GM21825 (cell line): ENCODE measurements around the gene USE1.

Experiments
- ATAC-seq: cut with Tn5 transposase; IDR thresholded peaks from one replicate; pipeline ENCODE4 v1.9.1; 2021; ENCODE audit warnings: mild to moderate bottlenecking, moderate library complexity; ENCODE audit not compliant: unreplicated experiment

USE1 gene

DNA sequence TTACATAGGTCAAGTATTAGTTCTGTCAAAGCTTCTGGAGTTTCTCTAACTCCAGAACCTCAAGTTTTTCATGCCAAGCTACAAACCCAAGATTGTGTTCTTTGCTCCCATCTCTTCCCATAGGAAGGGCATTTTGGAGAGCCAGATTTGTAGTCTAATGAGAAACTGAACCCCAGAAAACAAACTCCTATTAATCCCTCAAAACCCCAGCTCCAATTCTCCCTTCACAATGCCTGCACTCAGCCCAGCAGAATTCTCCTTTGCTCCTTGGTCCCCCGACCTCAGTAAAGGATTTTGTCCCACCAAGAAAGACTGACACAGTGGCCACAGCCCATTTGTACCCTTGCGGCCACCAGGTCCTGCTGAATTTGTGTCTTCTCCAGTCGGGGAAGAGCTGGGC is 41.0 kb downstream of the USE1 start:
- ATAC-seq = no peak

DNA sequence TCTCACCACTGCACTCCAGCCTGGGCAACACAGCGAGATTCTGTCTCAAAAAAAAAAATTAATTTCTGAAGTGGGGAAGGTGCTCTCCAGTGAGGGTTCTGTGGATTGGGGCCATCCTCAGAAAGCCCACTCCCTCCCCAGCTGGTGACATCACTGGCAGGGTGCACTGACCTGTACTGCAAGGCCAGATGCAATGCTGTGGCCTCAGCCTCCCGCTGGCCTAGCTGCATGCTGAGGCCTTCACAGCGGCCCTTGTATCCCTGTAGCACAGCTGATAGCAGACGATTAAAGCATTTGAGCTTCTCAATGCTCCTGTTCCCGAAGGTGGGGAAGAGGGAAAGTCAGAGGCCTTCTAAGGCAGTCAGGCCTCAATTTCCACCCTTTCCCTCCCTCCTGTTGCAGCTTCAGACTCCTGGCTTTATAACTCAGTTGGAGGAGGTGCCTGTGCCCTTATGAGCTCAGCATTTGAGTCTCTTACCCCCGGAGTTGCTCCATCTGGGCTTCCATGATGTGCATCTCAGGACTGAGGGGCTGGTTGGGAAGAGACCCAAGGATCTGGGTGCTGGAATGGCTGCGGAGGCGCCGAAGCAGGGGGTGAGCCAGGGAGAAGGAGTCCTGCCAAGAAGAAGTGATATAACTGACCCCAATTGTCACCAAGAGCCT is 44.1 kb downstream of the USE1 start:
- ATAC-seq = no peak

DNA sequence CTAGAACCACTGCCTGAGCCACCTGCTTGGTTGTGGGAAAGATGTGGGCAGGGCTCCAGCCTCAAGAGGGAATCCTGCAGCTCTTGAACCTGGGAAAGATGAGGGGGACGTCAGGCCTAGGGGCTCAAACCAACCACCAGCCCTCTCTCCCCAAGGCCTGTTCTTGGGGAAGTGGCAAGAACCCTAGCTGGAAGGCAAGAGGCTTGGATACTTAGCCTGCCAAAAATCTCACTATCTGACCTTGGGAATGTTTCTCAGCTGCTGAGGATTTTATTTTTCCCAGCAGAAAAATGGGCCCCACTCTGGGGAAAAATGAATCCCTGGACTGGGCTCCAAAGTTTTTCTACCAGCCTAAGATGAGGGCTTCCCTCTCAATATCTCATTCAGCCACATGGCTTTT is 44.8 kb downstream of the USE1 start:
- no peak for ATAC-seq

DNA sequence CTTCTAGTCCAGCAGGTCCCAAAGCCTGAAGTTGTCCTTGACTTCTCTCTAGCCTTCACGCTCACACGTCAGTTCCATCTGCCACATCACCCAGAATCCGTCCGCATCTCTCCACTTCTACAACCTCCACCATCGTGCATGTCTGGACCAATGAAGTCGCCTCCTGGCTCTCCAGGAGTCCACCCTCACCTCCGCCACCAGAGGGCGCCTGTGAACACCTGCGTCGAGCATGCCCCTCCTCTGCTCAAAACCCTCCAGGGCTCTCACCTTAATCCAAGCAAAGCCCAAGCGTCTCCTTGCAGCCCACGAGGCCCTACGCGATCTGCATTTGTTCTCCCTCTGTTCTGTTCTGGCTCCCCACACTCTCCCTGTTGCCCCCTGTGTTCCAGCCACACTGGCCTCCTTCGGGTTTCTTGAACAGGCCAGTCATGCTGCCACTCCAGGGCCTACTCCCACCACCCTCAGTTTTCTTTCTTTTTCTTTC is 45.7 kb downstream of the USE1 start:
- ATAC-seq = peak; percentile 70

DNA sequence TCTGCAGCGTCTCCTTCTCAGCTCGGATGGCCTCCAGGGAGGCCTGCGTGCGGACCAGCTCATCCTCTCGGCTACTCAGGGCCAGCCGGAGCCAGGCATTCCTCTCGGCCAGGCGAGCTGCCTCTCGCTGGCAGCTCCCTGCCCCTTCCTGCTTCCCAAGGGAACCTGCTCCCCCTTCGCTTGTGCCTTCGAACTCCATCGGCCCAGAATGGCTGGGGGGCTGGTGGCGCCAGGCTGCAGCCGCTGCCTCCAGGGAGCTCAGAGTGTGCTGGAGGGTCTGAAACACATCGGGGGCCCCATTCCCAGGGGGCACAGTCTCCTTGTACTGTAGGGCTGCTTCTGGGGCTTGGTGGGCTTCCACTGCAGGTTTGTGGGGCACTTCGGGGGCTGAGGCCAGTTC is 47.4 kb downstream of the USE1 start:
- ATAC-seq = no peak

DNA sequence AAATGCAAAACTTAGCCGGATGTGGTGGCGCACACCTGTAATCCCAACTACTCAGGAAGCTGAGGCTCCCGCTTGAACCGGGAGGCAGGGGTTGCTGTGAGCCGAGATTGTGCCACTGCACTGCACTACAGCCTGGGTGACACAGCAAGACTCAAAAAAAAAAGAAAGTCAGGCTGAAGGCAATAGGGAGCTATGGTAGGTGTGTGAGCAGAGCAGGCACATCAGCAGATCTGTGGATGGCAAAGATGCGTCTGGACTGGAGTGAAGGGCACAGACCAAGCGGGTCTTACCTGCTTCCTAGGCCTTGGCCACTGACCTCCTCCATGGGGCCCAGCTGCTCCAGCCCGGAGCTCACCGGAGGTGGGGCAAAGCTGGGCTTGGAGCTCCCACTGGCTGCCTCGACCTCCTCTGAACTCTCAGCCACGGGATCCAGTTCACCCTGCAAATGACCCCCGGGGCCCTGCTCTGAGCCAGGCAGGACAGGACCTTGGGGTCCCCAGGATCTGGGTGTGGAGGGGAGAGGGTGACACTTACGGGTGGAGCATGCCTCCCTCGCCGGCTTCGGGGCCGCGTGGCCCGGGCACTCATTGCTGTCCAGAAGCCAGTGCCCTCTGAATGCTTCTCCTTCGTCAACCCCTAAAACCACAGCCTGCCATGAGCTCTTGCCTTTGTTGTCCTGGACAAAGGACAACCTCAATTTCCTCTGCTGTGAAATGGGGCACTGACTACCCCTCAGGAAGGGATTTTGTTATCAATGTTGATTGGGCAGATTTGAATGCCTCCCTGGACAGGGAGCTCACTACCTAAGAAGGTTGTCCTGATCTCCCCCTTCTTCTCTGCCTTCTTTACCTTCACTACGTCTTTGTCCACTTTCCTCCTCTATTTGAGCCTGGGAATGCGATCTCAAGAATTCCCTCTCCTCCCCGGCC is 48.8 kb downstream of the USE1 start:
- no peak for ATAC-seq

DNA sequence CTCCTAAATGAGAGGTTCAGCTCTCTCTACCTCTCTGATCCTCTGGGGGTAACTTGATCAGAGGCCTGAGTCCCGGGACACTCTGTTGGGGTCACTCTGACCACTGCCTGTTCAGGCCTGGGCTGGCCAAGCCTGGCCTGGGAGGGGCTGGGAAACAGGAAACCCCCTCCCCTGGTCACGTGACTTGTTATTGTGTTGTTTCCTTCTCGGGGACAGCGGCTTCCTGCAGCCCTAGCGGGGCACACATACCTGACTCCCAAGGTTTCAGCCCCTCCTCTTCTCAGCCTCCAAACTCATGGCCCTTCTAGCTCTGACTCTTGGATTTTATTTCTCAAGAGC is 49.5 kb downstream of the USE1 start, which contains the start of gene USHBP1:
Gene USHBP1 (minus strand): TSS at position 105 of the 339 bp plus-strand sequence. CDS start 446 bp downstream, outside the sequence.
- no peak for ATAC-seq

DNA sequence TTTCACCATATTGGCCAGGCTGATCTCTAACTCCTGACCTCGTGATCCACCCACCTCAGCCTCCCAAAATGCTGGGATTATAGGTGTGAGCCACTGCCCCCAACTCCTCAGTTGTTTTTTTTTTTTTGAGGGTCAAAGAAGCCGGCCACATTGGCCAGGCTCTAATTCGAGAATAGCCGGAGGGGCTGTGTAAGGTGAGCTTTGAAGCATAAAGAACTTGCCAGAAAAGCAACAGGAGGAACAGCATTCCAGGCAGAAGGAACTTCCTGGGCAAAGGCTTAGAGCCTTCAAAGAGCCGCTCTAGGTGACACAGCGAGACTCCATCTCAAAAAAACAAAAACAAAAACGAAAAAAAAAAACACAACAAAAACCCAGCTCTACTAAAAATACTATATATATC is 50.9 kb downstream of the USE1 start:
- no peak for ATAC-seq

DNA sequence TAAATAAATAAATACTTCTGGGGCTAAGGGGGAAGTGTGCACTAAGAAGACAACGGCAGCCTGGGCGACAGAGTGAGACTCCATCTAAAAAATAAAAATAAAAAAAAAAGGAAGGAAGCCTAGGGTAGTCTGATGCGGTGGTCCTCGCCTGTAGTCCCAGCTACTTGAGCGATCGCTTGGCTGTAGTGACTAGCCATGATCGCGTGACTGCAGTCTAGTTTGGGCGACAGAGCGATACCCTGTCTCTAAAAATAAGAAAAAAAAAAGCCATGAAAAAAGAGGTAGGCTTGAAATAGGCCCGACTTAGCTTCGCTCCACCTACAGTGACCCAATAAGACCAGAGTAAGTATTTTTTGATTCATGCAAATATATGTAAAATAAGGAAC is 51.4 kb downstream of the USE1 start:
- no peak for ATAC-seq

DNA sequence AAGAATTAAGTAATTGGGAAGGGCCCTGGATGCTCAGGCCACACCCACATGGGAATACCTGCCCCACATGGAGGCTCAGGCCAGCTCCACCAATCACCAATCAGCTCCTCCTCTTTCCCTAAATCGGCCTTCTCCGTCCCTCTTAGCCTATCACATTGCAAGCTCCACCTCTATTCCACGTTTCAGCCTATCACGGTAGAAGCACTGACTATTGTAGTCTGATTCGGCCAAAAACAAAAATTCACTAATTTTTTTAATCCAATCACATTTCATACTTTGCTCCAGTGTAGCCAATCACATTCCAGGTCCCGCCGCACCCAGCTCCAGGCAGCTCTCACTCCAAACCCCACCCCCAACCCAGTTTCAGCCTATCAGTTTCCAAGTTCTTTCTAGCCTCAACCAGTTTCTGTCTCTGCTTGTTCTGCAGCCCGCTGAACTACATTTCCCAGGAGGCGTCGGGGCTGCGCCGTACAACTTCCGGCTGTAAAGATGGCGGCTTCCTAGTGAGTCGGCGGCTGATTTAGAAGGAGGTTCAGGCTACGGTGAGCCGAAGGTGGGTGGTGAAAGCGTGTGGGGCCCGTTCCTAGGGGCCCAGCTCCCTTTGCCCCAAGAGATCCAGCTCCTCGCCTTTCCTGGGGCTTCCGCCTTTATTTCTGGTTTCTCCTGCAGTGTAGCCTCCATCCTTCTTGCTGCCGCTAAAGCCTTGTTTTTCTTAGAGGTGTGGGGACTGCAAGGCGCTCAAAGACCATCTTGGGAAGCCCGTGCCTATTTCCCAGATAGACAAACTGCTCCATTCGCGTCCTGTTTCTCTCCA is 52.0 kb downstream of the USE1 start, which contains the start of gene BABAM1:
Gene BABAM1 (plus strand): TSS at position 469 of the 814 bp plus-strand sequence. CDS start 1,364 bp downstream, outside the sequence.
- ATAC-seq = peak; percentile 84

DNA sequence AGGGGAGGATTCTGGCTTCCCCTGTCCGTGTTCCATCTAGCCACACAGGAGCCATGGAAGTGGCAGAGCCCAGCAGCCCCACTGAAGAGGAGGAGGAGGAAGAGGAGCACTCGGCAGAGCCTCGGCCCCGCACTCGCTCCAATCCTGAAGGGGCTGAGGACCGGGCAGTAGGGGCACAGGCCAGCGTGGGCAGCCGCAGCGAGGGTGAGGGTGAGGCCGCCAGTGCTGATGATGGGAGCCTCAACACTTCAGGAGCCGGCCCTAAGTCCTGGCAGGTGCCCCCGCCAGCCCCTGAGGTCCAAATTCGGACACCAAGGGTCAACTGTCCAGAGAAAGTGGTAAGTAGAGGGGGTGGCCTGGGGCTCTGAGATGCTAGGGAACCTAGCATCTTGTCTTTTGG is 53.6 kb downstream of the USE1 start:
- ATAC-seq = no peak
